ENCODE data around the gene SPATA25. TPM values are rescaled to one million over a fixed set of nuclear protein-coding genes. Genes with fewer than 3 reads are reported as not detected.
"Not testable (repeated sequence)": the region's sequence is repeated elsewhere in the genome, so short reads cannot be mapped to it uniquely, and the experiment has no call there.

The SPATA25 gene
- total RNA-seq, 1 experiment from 2014 or later: 1.8 TPM

DNA sequence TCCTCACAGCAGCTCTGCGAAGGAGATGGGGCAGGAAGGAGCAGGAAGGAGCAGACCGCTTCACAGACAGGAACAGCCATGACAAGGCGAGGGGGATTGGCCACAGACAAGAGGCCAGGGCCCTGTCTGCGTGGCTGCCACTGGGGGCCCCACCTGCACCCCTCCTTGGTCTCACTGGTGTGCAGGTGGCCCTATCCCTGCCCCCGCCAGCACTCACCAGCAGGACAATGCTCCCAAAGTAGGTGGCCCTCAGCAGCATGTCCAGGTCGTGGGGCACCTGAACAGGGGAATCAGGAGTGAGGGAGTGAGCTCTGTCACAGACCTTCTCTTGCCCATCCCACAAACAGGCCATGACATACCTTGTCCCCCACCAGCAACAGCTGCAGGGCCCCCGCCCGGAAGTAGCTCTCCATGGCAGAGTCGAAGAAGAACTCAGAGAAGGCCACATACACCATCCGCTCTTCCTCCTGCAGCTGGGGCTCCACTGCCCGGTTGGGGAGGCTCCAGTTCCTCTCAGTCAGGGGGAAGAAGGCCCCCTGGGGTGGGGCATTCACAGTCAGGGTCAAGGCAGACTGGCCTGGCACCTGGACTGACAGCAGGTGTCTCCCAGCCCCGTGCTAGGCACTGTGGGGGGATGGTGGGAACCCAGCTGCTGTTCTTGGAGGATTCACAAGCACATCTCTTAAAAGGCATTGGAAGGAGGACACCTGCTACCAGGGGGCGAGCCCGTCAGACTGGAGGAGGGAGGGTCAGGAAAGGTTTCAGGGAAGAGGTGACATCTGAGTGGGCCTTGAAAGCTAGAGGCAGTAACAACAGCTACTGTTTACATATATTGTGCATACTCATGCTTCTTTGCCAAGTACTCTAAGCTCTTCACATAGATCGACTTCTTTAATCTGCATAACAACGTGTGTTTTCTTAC, 17.4 kb upstream of the SPATA25 start:
- ChIA-PET POLR2A (interaction anchor here (0.5 to 1.1 kb wide), 2 partner anchors 20 to 30 kb away, joined by 6 to 14 read pairs; no protein-coding TSS in a partner anchor), CTCF (interaction anchor here (0.5 to 1.5 kb wide), 2 partner anchors 12 to 53 kb away, joined by 3 to 4 read pairs; no protein-coding TSS in a partner anchor)
- Histone ChIP-seq H3K27ac (ENCODE audit: low read length) (no peak overlapping the region), H3K36me3 (ENCODE audit: control insufficient read depth, insufficient read depth, low read length) (no peaks in the 10 kb centered on the region), H3K4me3 (ENCODE audit: low read depth in 2 of 2, low read length in 2 of 2) (no peak overlapping the region), H3K9me3 (ENCODE audit: control insufficient read depth, insufficient read depth, low read depth, low read length) (no peaks in the 10 kb centered on the region), H3K27me3 (ENCODE audit: control insufficient read depth, insufficient read depth, low read length) (no peaks in the 10 kb centered on the region), H3K4me1 (ENCODE audit: control insufficient read depth, insufficient read depth, low read length) (peaks cover 4% of the 10 kb centered on the region)
- intact Hi-C loops (cut with micrococcal nuclease; ENCODE audit: unreplicated experiment): no loop called here
- BruUV-seq (replicated peaks): no TSS peak
- ATAC-seq (no peak), DNase-seq (ENCODE audit: low read depth, low spot score) (no peak)
- in situ Hi-C loops (cut with HindIII; ENCODE audit: low pct_unique_long_range_greater_than_20kb, low sequenced_read_pairs): no loop called here
- TF ChIP-seq, protein P1, sequence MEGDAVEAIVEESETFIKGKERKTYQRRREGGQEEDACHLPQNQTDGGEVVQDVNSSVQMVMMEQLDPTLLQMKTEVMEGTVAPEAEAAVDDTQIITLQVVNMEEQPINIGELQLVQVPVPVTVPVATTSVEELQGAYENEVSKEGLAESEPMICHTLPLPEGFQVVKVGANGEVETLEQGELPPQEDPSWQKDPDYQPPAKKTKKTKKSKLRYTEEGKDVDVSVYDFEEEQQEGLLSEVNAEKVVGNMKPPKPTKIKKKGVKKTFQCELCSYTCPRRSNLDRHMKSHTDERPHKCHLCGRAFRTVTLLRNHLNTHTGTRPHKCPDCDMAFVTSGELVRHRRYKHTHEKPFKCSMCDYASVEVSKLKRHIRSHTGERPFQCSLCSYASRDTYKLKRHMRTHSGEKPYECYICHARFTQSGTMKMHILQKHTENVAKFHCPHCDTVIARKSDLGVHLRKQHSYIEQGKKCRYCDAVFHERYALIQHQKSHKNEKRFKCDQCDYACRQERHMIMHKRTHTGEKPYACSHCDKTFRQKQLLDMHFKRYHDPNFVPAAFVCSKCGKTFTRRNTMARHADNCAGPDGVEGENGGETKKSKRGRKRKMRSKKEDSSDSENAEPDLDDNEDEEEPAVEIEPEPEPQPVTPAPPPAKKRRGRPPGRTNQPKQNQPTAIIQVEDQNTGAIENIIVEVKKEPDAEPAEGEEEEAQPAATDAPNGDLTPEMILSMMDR (IDR thresholded peaks at IDR 0.05): no peak
- TF ChIP-seq TCF7L2 (IDR thresholded peaks at IDR 0.05; ENCODE audit: low read depth, low read length): no peak
- TF ChIP-seq POLR2AphosphoS5 (IDR thresholded peaks at IDR 0.05; ENCODE audit: low read depth, low read length): no peak
- TF ChIP-seq, protein P2, sequence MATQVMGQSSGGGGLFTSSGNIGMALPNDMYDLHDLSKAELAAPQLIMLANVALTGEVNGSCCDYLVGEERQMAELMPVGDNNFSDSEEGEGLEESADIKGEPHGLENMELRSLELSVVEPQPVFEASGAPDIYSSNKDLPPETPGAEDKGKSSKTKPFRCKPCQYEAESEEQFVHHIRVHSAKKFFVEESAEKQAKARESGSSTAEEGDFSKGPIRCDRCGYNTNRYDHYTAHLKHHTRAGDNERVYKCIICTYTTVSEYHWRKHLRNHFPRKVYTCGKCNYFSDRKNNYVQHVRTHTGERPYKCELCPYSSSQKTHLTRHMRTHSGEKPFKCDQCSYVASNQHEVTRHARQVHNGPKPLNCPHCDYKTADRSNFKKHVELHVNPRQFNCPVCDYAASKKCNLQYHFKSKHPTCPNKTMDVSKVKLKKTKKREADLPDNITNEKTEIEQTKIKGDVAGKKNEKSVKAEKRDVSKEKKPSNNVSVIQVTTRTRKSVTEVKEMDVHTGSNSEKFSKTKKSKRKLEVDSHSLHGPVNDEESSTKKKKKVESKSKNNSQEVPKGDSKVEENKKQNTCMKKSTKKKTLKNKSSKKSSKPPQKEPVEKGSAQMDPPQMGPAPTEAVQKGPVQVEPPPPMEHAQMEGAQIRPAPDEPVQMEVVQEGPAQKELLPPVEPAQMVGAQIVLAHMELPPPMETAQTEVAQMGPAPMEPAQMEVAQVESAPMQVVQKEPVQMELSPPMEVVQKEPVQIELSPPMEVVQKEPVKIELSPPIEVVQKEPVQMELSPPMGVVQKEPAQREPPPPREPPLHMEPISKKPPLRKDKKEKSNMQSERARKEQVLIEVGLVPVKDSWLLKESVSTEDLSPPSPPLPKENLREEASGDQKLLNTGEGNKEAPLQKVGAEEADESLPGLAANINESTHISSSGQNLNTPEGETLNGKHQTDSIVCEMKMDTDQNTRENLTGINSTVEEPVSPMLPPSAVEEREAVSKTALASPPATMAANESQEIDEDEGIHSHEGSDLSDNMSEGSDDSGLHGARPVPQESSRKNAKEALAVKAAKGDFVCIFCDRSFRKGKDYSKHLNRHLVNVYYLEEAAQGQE (IDR thresholded peaks at IDR 0.05; ENCODE audit: insufficient read depth in 1 of 2, low read depth in 2 of 2, low read length in 1 of 2): no peak
- TF ChIP-seq SIN3A (IDR thresholded peaks at IDR 0.05; ENCODE audit: borderline replicate concordance, insufficient read depth, low read depth, low read length): no peak

DNA sequence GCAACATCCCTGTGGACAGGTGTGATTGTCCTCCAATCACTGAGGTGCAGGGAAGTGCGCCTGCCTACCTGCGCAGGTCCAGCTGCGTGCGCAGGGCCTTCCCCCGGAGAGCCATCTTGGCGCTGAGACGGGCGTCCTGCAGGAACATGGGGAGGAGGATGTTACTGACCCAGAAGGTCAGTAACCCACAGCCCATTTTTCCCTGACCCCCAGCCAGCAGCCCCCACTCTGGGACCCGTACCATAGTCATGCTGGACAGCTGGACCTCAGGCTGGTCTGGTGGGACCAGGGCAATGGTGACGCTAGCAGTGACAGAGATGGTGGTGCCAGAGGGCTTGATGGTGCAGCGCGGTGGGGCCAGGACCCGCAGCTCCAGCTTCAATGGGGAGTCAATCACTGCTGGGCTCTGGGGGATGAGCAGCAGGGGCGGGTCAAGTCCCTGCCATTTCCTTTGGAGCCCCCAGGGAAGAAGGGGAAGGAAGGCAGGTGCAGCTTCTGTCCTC, 14.8 kb upstream of the SPATA25 start:
- H3K4me1 ChIP-seq (ENCODE audit: control insufficient read depth, insufficient read depth, low read length): no peaks in the 10 kb centered on the region
- no peak overlapping the region for H3K4me3 ChIP-seq (ENCODE audit: low read depth in 2 of 2, low read length in 2 of 2)
- in situ Hi-C loops (cut with HindIII; ENCODE audit: low pct_unique_long_range_greater_than_20kb, low sequenced_read_pairs) (no loop called here), intact Hi-C loops (cut with micrococcal nuclease; ENCODE audit: unreplicated experiment) (no loop called here)
- ATAC-seq: no peak
- H3K27ac ChIP-seq (ENCODE audit: low read length): no peak overlapping the region
- H3K9me3 ChIP-seq (ENCODE audit: control insufficient read depth, insufficient read depth, low read depth, low read length): no peaks in the 10 kb centered on the region
- H3K27me3 ChIP-seq (ENCODE audit: control insufficient read depth, insufficient read depth, low read length): no peaks in the 10 kb centered on the region
- no peak for TF ChIP-seq TCF7L2 (IDR thresholded peaks at IDR 0.05; ENCODE audit: low read depth, low read length)
- TF ChIP-seq, protein P2 (IDR thresholded peaks at IDR 0.05; ENCODE audit: insufficient read depth in 1 of 2, low read depth in 2 of 2, low read length in 1 of 2): no peak
- TF ChIP-seq POLR2AphosphoS5 (IDR thresholded peaks at IDR 0.05; ENCODE audit: low read depth, low read length): no peak
- TF ChIP-seq, protein P1 (IDR thresholded peaks at IDR 0.05): no peak
- TF ChIP-seq SIN3A (IDR thresholded peaks at IDR 0.05; ENCODE audit: borderline replicate concordance, insufficient read depth, low read depth, low read length): no peak
- POLR2A ChIA-PET: no interaction called here
- no TSS peak for BruUV-seq (replicated peaks)
- no peaks in the 10 kb centered on the region for H3K36me3 ChIP-seq (ENCODE audit: control insufficient read depth, insufficient read depth, low read length)
- DNase-seq (ENCODE audit: low read depth, low spot score): no peak
- CTCF ChIA-PET: interaction anchor here (0.6 to 0.7 kb wide), 2 partner anchors 36 to 67 kb away, joined by 4 to 5 read pairs; no protein-coding TSS in a partner anchor

DNA sequence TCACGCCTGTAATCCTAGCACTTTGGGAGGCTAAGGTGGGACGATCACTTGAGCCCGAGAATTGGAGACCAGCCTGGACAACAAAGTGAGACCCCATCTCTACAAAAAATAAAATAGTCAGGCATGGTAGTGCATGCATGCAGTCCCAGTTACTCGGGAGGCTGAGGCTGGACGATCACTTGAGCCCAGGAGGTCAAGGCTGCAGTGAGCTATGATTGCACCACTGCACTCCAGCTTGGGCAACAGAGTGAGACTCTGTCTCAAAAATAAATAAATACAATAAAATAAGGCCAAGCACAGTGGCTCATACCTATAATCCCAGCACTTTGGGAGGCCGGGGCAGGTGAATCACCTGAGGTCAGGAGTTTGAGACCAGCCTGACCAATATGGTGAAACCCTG, 13.9 kb upstream of the SPATA25 start:
- in situ Hi-C loops (cut with HindIII; ENCODE audit: low pct_unique_long_range_greater_than_20kb, low sequenced_read_pairs); POLR2A ChIA-PET; BruUV-seq (replicated peaks); DNase-seq (ENCODE audit: low read depth, low spot score); intact Hi-C loops (cut with micrococcal nuclease; ENCODE audit: unreplicated experiment); H3K27ac ChIP-seq (ENCODE audit: low read length); H3K4me3 ChIP-seq (ENCODE audit: low read depth in 2 of 2, low read length in 2 of 2); ATAC-seq; CTCF ChIA-PET; H3K27me3 ChIP-seq (ENCODE audit: control insufficient read depth, insufficient read depth, low read length); H3K36me3 ChIP-seq (ENCODE audit: control insufficient read depth, insufficient read depth, low read length); H3K9me3 ChIP-seq (ENCODE audit: control insufficient read depth, insufficient read depth, low read depth, low read length); H3K4me1 ChIP-seq (ENCODE audit: control insufficient read depth, insufficient read depth, low read length): not testable (repeated sequence)
